Liver (tissue), 9 donors: Measurements from ENCODE around the gene TRA2A. TPM values are rescaled to one million over a fixed set of nuclear protein-coding genes. Genes with fewer than 3 reads are reported as not detected.

Experiments
- DNase-seq: peaks from one replicate; pipeline ENCODE4 v3.0.0-alpha.2; 2017; ENCODE audit warnings: low spot score
- H3K27ac ChIP-seq, 2 donors: one replicate each; pipeline ENCODE4 v1.7.0; 2013; ENCODE audit warnings: inconsistent platforms in 2 of 2, low read length in 2 of 2, control low read depth in 1 of 2, low read depth in 1 of 2, mild to moderate bottlenecking in 1 of 2
- H3K27me3 ChIP-seq, 4 donors: one replicate each; pipeline versions ENCODE4 v1.6.1 to v1.7.0; 2013; ENCODE audit warnings: low read length in 3 of 4, inconsistent platforms in 1 of 4, mild to moderate bottlenecking in 1 of 4, moderate library complexity in 1 of 4; ENCODE audit not compliant: control insufficient read depth in 4 of 4, insufficient read depth in 4 of 4
- H3K36me3 ChIP-seq, 4 donors: one replicate each; pipeline versions ENCODE4 v1.6.1 to v1.7.0; 2013; ENCODE audit warnings: low read length in 3 of 4, mild to moderate bottlenecking in 3 of 4, low read depth in 1 of 4, moderate library complexity in 1 of 4; ENCODE audit not compliant: control insufficient read depth in 4 of 4, insufficient read depth in 3 of 4
- H3K4me1 ChIP-seq, 4 donors: one replicate each; pipeline versions ENCODE4 v1.6.1 to v1.7.0; 2013; ENCODE audit warnings: low read length in 3 of 4, mild to moderate bottlenecking in 3 of 4, moderate library complexity in 1 of 4; ENCODE audit not compliant: control insufficient read depth in 4 of 4, insufficient read depth in 4 of 4
- H3K4me3 ChIP-seq, 3 donors: one replicate each; pipeline versions ENCODE4 v1.6.1 to v1.7.0; 2013; ENCODE audit warnings: low read length in 3 of 3, control low read depth in 1 of 3, low read depth in 1 of 3, mild to moderate bottlenecking in 1 of 3
- H3K9ac ChIP-seq, 2 donors: one replicate each; pipeline ENCODE4 v1.7.0; 2013; ENCODE audit warnings: low read length in 2 of 2, mild to moderate bottlenecking in 2 of 2, moderate library complexity in 2 of 2, control low read depth in 1 of 2, low read depth in 1 of 2
- H3K9me3 ChIP-seq, 4 donors: one replicate each; pipeline versions ENCODE4 v1.6.1 to v1.7.0; 2013; ENCODE audit warnings: low read length in 3 of 4; ENCODE audit not compliant: control insufficient read depth in 4 of 4
- EGR1 ChIP-seq, 2 donors: IDR thresholded peaks; 2 replicates each; pipeline ENCODE4 v1.6.1; 2016 to 2018; ENCODE audit warnings: antibody characterized with exemption in 2 of 2, low read depth in 2 of 2
- FOXA1 ChIP-seq: IDR thresholded peaks from 2 replicates; pipeline ENCODE4 v1.6.1; 2016; ENCODE audit warnings: antibody characterized with exemption
- FOXA2 ChIP-seq: IDR thresholded peaks from 2 replicates; pipeline ENCODE4 v1.6.1; 2016; ENCODE audit warnings: antibody characterized with exemption
- GABPA ChIP-seq, 2 donors: IDR thresholded peaks in 1 of 2; conservative IDR thresholded peaks in 1 of 2; 2 replicates each; pipeline ENCODE4 v1.6.1; 2016; ENCODE audit warnings: antibody characterized with exemption in 2 of 2, mild to moderate bottlenecking in 1 of 2, moderate library complexity in 1 of 2
- JUND ChIP-seq, 2 donors: IDR thresholded peaks; 2 replicates each; pipeline ENCODE4 v1.6.1; 2016; ENCODE audit warnings: antibody characterized with exemption in 2 of 2
- NR2F2 ChIP-seq: IDR thresholded peaks from 2 replicates; pipeline ENCODE4 v1.6.1; 2016; ENCODE audit warnings: antibody characterized with exemption
- RAD21 ChIP-seq, 2 donors: IDR thresholded peaks; 2 replicates each; pipeline ENCODE4 v1.6.1; 2016; ENCODE audit warnings: antibody characterized with exemption in 2 of 2, mild to moderate bottlenecking in 2 of 2
- RXRA ChIP-seq, 2 donors: IDR thresholded peaks; 2 replicates each; pipeline ENCODE4 v1.6.1; 2017 to 2018; ENCODE audit warnings: antibody characterized with exemption in 2 of 2, mild to moderate bottlenecking in 1 of 2
- SP1 ChIP-seq: IDR thresholded peaks from 2 replicates; pipeline ENCODE4 v1.6.1; 2018; ENCODE audit warnings: antibody characterized with exemption, mild to moderate bottlenecking
- TAF1 ChIP-seq: conservative IDR thresholded peaks from 2 replicates; pipeline ENCODE4 v1.6.1; 2016; ENCODE audit warnings: antibody characterized with exemption, mild to moderate bottlenecking
- YY1 ChIP-seq: IDR thresholded peaks from 2 replicates; pipeline ENCODE4 v1.6.1; 2016; ENCODE audit warnings: antibody characterized with exemption, mild to moderate bottlenecking
- WGBS: extraction: QIAGEN DNeasy Blood & Tissue Kit; methylation state at CpG from one replicate; pipeline ENCODE4 v1.1.7; 2013; 5-methylcytosine and 5-hydroxymethylcytosine counted together
- polyA plus RNA-seq, 2 donors: library from polyadenylated mRNA; stranded (reverse) in 1 of 2; unstranded in 1 of 2; fragments of 200-250 nt in 1 of 2; fragments of >200 nt in 1 of 2; fragmentation: Nextera tagmentation in 1 of 2; extraction: Ambion mirVana in 1 of 2; gene quantifications; one replicate each; pipeline versions ENCODE4 v1.2.1 to v1.2.3, GENCODE V29; 2013 to 2015
- total RNA-seq, 2 donors: library from RNA; depleted of rRNA; stranded (reverse); fragments of >200 nt; gene quantifications; one replicate each; pipeline ENCODE4 v1.2.3, GENCODE V29; 2014
- TF ChIP-seq, protein P1 (sequence below): IDR thresholded peaks from 2 replicates; pipeline ENCODE4 v1.6.1; 2016; ENCODE audit warnings: antibody characterized with exemption
- TF ChIP-seq, protein P2 (sequence below): IDR thresholded peaks from 2 replicates; pipeline ENCODE4 v1.6.1; 2016; ENCODE audit warnings: antibody characterized with exemption, mild to moderate bottlenecking
- TF ChIP-seq, protein P3 (sequence below): IDR thresholded peaks from 2 replicates; pipeline ENCODE4 v1.6.1; 2016; ENCODE audit warnings: antibody characterized with exemption
- TF ChIP-seq, protein P4 (sequence below): fragments of 150-350 bp; IDR thresholded peaks from 2 replicates; pipeline ENCODE4 v1.5.1; 2017; ENCODE audit warnings: improper control_type of control experiment, low read depth, low read length; ENCODE audit not compliant: missing input control
- donor health status: healthy.
- donor health status: healthy.
- donor health status: healthy.
- donor health status: healthy.
- donor health status: healthy.

Gene TRA2A
- total and polyA plus RNA-seq, 4 donors, result 13.7 to 25.9 (median 21.7) TPM

DNA sequence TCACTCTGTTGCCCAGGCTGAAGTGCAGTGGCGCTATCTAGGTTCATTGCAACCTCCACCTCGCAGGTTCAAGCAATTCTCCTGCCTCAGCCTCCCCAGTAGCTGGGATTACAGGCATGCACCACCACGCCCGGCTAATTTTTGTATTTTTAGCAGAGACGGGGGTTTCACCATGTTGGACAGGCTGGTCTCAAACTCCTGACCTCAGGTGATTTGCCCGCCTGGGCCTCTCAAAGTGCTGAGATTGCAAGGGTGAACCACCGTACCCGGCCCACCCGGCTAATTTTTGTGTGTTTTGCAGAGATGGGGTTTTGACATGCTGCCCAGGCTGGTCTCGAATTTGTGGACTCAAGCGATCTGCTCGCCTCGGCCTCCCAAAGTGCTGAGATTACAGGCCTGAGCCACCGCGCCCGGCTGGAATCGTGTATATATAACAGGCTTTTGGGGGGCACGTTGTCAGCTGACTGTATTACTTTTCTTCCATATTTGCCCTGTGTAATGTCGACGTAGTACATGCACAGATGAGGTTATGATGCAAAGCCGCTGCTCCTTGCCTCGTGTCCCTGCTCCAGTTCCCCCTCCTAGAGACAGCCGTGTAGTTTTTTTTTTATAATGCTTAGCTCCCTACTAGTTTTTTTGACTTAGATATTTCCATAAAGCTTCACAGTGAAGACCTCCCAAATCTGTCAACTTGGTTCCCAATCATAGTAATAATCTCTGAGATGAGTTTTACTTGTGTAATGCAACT is 883 bp upstream of the TRA2A start:
- H3K27ac ChIP-seq, result peak overlapping the region; percentile 95 to 99
- H3K9ac ChIP-seq, result peak overlapping the region in 1 of 2 donors; percentile 79
- 92% methylated on average over 23 of the region's 23 CpGs for WGBS
- no peaks in the 10 kb centered on the region for H3K36me3 ChIP-seq
- H3K4me1 ChIP-seq, result peaks cover 4 to 18% (median 9%) of the 10 kb centered on the region in 4 donors
- TF ChIP-seq FOXA1 (no peak), GABPA (IDR thresholded peaks at IDR 0.05 in 1 of 2, conservative IDR thresholded peaks at IDR 0.05 in 1 of 2) (no peak), EGR1 (IDR thresholded peaks at IDR 0.05; ENCODE audit: low read depth in 2 of 2) (no peak), SP1 (no peak), RXRA (IDR thresholded peaks at IDR 0.05) (no peak), JUND (IDR thresholded peaks at IDR 0.05) (no peak), NR2F2 (no peak), RAD21 (IDR thresholded peaks at IDR 0.05) (no peak), TAF1 (no peak)
- TF ChIP-seq, protein P1, sequence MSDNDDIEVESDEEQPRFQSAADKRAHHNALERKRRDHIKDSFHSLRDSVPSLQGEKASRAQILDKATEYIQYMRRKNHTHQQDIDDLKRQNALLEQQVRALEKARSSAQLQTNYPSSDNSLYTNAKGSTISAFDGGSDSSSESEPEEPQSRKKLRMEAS, result no peak
- TF ChIP-seq, protein P2, sequence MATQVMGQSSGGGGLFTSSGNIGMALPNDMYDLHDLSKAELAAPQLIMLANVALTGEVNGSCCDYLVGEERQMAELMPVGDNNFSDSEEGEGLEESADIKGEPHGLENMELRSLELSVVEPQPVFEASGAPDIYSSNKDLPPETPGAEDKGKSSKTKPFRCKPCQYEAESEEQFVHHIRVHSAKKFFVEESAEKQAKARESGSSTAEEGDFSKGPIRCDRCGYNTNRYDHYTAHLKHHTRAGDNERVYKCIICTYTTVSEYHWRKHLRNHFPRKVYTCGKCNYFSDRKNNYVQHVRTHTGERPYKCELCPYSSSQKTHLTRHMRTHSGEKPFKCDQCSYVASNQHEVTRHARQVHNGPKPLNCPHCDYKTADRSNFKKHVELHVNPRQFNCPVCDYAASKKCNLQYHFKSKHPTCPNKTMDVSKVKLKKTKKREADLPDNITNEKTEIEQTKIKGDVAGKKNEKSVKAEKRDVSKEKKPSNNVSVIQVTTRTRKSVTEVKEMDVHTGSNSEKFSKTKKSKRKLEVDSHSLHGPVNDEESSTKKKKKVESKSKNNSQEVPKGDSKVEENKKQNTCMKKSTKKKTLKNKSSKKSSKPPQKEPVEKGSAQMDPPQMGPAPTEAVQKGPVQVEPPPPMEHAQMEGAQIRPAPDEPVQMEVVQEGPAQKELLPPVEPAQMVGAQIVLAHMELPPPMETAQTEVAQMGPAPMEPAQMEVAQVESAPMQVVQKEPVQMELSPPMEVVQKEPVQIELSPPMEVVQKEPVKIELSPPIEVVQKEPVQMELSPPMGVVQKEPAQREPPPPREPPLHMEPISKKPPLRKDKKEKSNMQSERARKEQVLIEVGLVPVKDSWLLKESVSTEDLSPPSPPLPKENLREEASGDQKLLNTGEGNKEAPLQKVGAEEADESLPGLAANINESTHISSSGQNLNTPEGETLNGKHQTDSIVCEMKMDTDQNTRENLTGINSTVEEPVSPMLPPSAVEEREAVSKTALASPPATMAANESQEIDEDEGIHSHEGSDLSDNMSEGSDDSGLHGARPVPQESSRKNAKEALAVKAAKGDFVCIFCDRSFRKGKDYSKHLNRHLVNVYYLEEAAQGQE, result no peak
- TF ChIP-seq, protein P3, sequence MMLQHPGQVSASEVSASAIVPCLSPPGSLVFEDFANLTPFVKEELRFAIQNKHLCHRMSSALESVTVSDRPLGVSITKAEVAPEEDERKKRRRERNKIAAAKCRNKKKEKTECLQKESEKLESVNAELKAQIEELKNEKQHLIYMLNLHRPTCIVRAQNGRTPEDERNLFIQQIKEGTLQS, result no peak
- peak overlapping the region in 1 of 3 donors; percentile 90 for H3K4me3 ChIP-seq
- no peaks in the 10 kb centered on the region for H3K27me3 ChIP-seq
- DNase-seq, result no peak
- no peaks in the 10 kb centered on the region for H3K9me3 ChIP-seq

DNA sequence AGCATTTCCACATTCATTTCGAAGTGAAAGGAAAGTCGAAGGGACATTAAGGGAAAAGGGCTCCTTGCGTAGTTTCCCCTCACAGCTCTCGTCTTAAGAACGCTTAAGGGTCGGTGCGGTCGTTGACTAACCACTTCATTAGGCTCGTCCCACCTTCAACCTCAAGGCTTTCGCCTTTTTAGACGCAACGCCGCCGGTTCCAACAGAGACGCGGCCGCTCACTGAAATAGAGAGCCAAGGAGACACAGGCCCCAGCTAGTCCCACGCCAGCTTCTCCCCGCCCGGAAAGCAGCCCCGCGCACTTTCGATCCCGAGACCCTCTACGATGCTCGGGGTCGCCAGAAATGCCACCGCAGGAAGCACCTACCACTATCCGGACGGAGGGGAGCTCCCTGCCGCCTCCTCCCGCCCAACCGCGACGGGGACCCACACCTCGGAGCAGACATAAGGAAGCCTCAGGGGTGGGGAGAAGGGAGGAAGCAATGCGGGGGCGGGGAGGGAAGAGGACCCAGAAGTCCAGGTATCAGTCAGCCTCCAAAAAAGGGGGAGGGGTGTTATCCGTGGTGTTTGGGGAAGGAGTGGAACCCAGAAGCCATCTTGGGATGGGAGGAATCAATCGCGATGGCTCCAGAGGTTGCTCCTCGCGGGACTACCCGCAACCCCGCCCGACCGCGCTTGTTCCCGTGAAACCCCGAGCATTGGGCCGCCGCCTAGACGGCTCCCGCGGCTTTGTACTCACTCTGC is 559 bp downstream of the TRA2A start:
- Histone ChIP-seq H3K27ac (peak overlapping the region; percentile 95 to 99), H3K4me1 (peaks cover 7 to 28% (median 13%) of the 10 kb centered on the region in 4 donors), H3K27me3 (no peaks in the 10 kb centered on the region), H3K9me3 (no peaks in the 10 kb centered on the region), H3K9ac (peak overlapping the region; percentile 79 to 96), H3K36me3 (no peaks in the 10 kb centered on the region), H3K4me3 (peak overlapping the region; percentile 75 to 99 (median 90))
- TF ChIP-seq, protein P2, result no peak
- TF ChIP-seq SP1, result no peak
- peak; percentile 56 to 74 for TF ChIP-seq EGR1 (IDR thresholded peaks at IDR 0.05; ENCODE audit: low read depth in 2 of 2)
- TF ChIP-seq YY1, result no peak
- no peak for TF ChIP-seq GABPA (IDR thresholded peaks at IDR 0.05 in 1 of 2, conservative IDR thresholded peaks at IDR 0.05 in 1 of 2)
- no peak for TF ChIP-seq FOXA2
- TF ChIP-seq, protein P4, sequence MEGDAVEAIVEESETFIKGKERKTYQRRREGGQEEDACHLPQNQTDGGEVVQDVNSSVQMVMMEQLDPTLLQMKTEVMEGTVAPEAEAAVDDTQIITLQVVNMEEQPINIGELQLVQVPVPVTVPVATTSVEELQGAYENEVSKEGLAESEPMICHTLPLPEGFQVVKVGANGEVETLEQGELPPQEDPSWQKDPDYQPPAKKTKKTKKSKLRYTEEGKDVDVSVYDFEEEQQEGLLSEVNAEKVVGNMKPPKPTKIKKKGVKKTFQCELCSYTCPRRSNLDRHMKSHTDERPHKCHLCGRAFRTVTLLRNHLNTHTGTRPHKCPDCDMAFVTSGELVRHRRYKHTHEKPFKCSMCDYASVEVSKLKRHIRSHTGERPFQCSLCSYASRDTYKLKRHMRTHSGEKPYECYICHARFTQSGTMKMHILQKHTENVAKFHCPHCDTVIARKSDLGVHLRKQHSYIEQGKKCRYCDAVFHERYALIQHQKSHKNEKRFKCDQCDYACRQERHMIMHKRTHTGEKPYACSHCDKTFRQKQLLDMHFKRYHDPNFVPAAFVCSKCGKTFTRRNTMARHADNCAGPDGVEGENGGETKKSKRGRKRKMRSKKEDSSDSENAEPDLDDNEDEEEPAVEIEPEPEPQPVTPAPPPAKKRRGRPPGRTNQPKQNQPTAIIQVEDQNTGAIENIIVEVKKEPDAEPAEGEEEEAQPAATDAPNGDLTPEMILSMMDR, result no peak
- TF ChIP-seq RXRA (IDR thresholded peaks at IDR 0.05), result no peak
- DNase-seq, result no peak
- WGBS, result under 1% methylated on average over 55 of the region's 55 CpGs
